ENCODE data around the gene ARHGAP29. TPM values are rescaled to one million over a fixed set of nuclear protein-coding genes. Genes with fewer than 3 reads are reported as not detected.

The ARHGAP29 gene
- polyA plus RNA-seq, 1 experiment = 21.5 TPM

GRCh38 chr1:94236013-94236491, 1.3 kb downstream of the ARHGAP29 start:
- CTCF ChIA-PET = interaction anchor here (0.6 to 3.8 kb wide), 10 partner anchors 9 to 210 kb away, joined by 3 to 25 read pairs (median 6); no protein-coding TSS in a partner anchor

GRCh38 chr1:94235189-94236012, 2.0 kb downstream of the ARHGAP29 start:
- CTCF ChIA-PET = interaction anchor here (0.6 to 3.8 kb wide), 12 partner anchors 8 to 209 kb away, joined by 3 to 25 read pairs (median 4); no protein-coding TSS in a partner anchor
- no peak for TF ChIP-seq CTCF (IDR thresholded peaks at IDR 0.05; ENCODE audit: insufficient read depth, low read depth, low read length)
- Histone ChIP-seq H3K36me3 (ENCODE audit: control insufficient read depth, insufficient read depth, low read length) (no peaks in the 10 kb centered on the region), H3K4me3 (ENCODE audit: low read depth, low read length) (peak overlapping the region; percentile 95), H3K27me3 (ENCODE audit: control insufficient read depth, insufficient read depth, low read length) (no peaks in the 10 kb centered on the region)
- POLR2A ChIA-PET = no interaction called here
- DNase-seq (ENCODE audit: low read depth) = no peak

More at GRCh38 chr1:94236013-94236491, 1.3 kb downstream of the ARHGAP29 start:
- Histone ChIP-seq H3K27me3 (ENCODE audit: control insufficient read depth, insufficient read depth, low read length) (no peaks in the 10 kb centered on the region), H3K4me3 (ENCODE audit: low read depth, low read length) (peak overlapping the region; percentile 95), H3K36me3 (ENCODE audit: control insufficient read depth, insufficient read depth, low read length) (no peaks in the 10 kb centered on the region)
- POLR2A ChIA-PET = interaction anchor here (0.6 kb wide), 1 partner anchor 135 kb away, joined by 3 read pairs; no protein-coding TSS in a partner anchor
- TF ChIP-seq CTCF (IDR thresholded peaks at IDR 0.05; ENCODE audit: insufficient read depth, low read depth, low read length) = no peak
- DNase-seq (ENCODE audit: low read depth) = peak; percentile 36

GRCh38 chr1:94234615-94235014, 2.8 kb downstream of the ARHGAP29 start:
- H3K27me3 ChIP-seq (ENCODE audit: control insufficient read depth, insufficient read depth, low read length) = no peaks in the 10 kb centered on the region
- no peak for TF ChIP-seq CTCF (IDR thresholded peaks at IDR 0.05; ENCODE audit: insufficient read depth, low read depth, low read length)
- no peaks in the 10 kb centered on the region for H3K36me3 ChIP-seq (ENCODE audit: control insufficient read depth, insufficient read depth, low read length)
- ChIA-PET CTCF (interaction anchor here (0.7 to 3.8 kb wide), 6 partner anchors 92 to 195 kb away, joined by 3 to 25 read pairs (median 4); no protein-coding TSS in a partner anchor), POLR2A (no interaction called here)
- H3K4me3 ChIP-seq (ENCODE audit: low read depth, low read length) = peak overlapping the region; percentile 95
- DNase-seq (ENCODE audit: low read depth) = no peak

- Histone ChIP-seq H3K36me3 (ENCODE audit: control insufficient read depth, insufficient read depth, low read length) (no peaks in the 10 kb centered on the region), H3K4me3 (ENCODE audit: low read depth, low read length) (no peak overlapping the region), H3K27me3 (ENCODE audit: control insufficient read depth, insufficient read depth, low read length) (no peaks in the 10 kb centered on the region)
- DNase-seq (ENCODE audit: low read depth) = no peak
- POLR2A ChIA-PET = no interaction called here
- TF ChIP-seq CTCF (IDR thresholded peaks at IDR 0.05; ENCODE audit: insufficient read depth, low read depth, low read length) = no peak
- CTCF ChIA-PET = interaction anchor here (1.2 kb wide), 2 partner anchors 8 to 169 kb away, joined by 3 to 4 read pairs; no protein-coding TSS in a partner anchor
Measured at GRCh38 chr1:94231746-94232145, 5.6 kb downstream of the ARHGAP29 start.

GRCh38 chr1:94230920-94231319, 6.5 kb downstream of the ARHGAP29 start:
- no peak overlapping the region for H3K4me3 ChIP-seq (ENCODE audit: low read depth, low read length)
- ChIA-PET POLR2A (no interaction called here), CTCF (interaction anchor here (1.2 to 2.8 kb wide), 3 partner anchors 9 to 169 kb away, joined by 3 to 10 read pairs (median 4); no protein-coding TSS in a partner anchor)
- no peak for DNase-seq (ENCODE audit: low read depth)
- H3K27me3 ChIP-seq (ENCODE audit: control insufficient read depth, insufficient read depth, low read length) = no peaks in the 10 kb centered on the region
- no peak for TF ChIP-seq CTCF (IDR thresholded peaks at IDR 0.05; ENCODE audit: insufficient read depth, low read depth, low read length)
- H3K36me3 ChIP-seq (ENCODE audit: control insufficient read depth, insufficient read depth, low read length) = no peaks in the 10 kb centered on the region
